Measurements from ENCODE around the gene NOMO2.
"Not testable (repeated sequence)": the region's sequence is repeated elsewhere in the genome, so short reads cannot be mapped to it uniquely, and the experiment has no call there.

DNA sequence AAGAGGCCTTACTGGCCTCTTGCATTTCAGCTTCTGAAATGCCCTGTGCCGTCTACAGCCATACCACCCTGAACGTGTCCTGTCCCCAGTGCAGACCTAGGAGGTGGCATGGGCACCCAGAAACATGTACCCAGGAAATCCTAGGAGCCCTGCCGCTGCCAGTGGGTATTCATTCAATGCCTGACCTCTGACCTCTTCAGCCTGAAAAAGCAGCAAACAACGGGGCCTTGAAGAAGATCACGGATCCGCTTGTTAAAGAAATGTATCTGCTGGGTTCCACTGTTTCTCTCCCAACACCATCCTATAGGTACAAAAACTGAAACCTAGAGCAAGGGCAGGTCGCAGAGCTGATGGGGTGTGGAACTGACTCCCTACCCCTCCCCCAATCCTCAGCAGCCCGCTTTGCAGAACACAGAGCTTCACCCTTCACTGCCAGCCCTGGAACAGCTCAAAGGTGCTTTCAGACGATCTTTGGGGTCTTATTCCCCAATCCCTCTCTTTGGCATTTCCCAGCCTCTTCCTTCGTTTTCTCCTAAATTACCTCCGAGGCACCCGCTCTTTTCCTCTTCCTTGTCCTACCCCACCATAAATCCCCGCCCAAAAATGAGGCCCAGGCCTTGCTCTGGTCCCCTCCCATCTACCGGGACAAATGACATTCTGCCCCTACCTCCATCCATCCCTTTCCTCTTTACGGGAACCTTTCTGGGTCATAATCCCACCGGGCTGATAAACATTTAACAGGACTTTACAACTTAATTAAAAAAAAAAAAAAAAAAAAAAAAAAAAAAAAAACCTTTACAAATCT lies 1.3 kb downstream of the NOMO2 start:
- TF ChIP-seq POLR2AphosphoS5, POLR2A (IDR thresholded peaks at IDR 0.05): not testable (repeated sequence)
- TF ChIP-seq, protein P1, sequence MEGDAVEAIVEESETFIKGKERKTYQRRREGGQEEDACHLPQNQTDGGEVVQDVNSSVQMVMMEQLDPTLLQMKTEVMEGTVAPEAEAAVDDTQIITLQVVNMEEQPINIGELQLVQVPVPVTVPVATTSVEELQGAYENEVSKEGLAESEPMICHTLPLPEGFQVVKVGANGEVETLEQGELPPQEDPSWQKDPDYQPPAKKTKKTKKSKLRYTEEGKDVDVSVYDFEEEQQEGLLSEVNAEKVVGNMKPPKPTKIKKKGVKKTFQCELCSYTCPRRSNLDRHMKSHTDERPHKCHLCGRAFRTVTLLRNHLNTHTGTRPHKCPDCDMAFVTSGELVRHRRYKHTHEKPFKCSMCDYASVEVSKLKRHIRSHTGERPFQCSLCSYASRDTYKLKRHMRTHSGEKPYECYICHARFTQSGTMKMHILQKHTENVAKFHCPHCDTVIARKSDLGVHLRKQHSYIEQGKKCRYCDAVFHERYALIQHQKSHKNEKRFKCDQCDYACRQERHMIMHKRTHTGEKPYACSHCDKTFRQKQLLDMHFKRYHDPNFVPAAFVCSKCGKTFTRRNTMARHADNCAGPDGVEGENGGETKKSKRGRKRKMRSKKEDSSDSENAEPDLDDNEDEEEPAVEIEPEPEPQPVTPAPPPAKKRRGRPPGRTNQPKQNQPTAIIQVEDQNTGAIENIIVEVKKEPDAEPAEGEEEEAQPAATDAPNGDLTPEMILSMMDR (IDR thresholded peaks at IDR 0.05): not testable (repeated sequence)
